DMS79 (cell line): ENCODE data around the gene SCTR.

Experiments
- DNase-seq: peaks from one replicate; lab custom pipeline; 2025; lab: John Stamatoyannopoulos, UW

The SCTR gene

GRCh38 chr2:119487434-119488244, 36.6 kb downstream of the SCTR start:
- DNase-seq = no peak

GRCh38 chr2:119486886-119487285, 37.4 kb downstream of the SCTR start:
- DNase-seq = no peak

- DNase-seq = no peak
Observed at GRCh38 chr2:119486196-119486827, 38.0 kb downstream of the SCTR start.

- DNase-seq = no peak
Observed at GRCh38 chr2:119485336-119486110, 38.8 kb downstream of the SCTR start.

- DNase-seq = no peak
Observed at GRCh38 chr2:119484834-119485233, 39.4 kb downstream of the SCTR start.

- DNase-seq = no peak
Observed at GRCh38 chr2:119483896-119484718, 40.2 kb downstream of the SCTR start.

GRCh38 chr2:119483395-119483753, 40.9 kb downstream of the SCTR start:
- no peak for DNase-seq

- DNase-seq = no peak
Observed at GRCh38 chr2:119482481-119483394, 41.5 kb downstream of the SCTR start.

- no peak for DNase-seq
Observed at GRCh38 chr2:119481501-119482455, 42.5 kb downstream of the SCTR start.

GRCh38 chr2:119480718-119481142, 43.6 kb downstream of the SCTR start:
- DNase-seq = no peak

GRCh38 chr2:119480184-119480583, 44.1 kb downstream of the SCTR start:
- no peak for DNase-seq

- no peak for DNase-seq
Observed at GRCh38 chr2:119478978-119479295, 45.3 kb downstream of the SCTR start.

- no peak for DNase-seq
Observed at GRCh38 chr2:119478188-119478977, 45.9 kb downstream of the SCTR start.

- no peak for DNase-seq
Observed at GRCh38 chr2:119477113-119477505, 47.2 kb downstream of the SCTR start.

- peak; percentile 28 for DNase-seq
Observed at GRCh38 chr2:119476301-119477112, 47.8 kb downstream of the SCTR start.

GRCh38 chr2:119475857-119476244, 48.4 kb downstream of the SCTR start:
- no peak for DNase-seq

GRCh38 chr2:119475225-119475856, 48.9 kb downstream of the SCTR start:
- DNase-seq = no peak
